IMR-90 (cell line): Measurements from ENCODE around the gene CHMP6. TPM values are rescaled to one million over a fixed set of nuclear protein-coding genes. Genes with fewer than 3 reads are reported as not detected.

ENCODE experiments used
- ATAC-seq: fragments of 200-7000 bp; cut with Tn5 transposase; 2 replicates; pipeline ENCODE4 v1.9.1; 2020; ENCODE audit warnings: low read depth, mild to moderate bottlenecking, moderate library complexity
- BruUV-seq: library from RNA; stranded (reverse); fragments of 400-500 nt; replicated peaks from 2 replicates; lab custom pipeline; 2021; lab: Mats Ljungman, UMichigan
- CTCF ChIA-PET: fragments of 300-600 bp; formaldehyde crosslinking; extraction: SDS; loops from one replicate; lab custom pipeline; 2021; ENCODE audit warnings: antibody characterized with exemption; lab: Yijun Ruan, JAX
- POLR2A ChIA-PET: fragments of 300-600 bp; sonication (Branson Sonifier 250); formaldehyde crosslinking; loops from one replicate; lab custom pipeline; 2022; ENCODE audit warnings: antibody characterized with exemption; ENCODE audit not compliant: unreplicated experiment; lab: Charles Lee
- DNase-seq: peaks from one replicate; pipeline ENCODE4 v3.0.0; 2013
- H2AFZ ChIP-seq: replicated peaks from 2 replicates; pipeline ENCODE3; 2013; ENCODE audit warnings: low read length, mild to moderate bottlenecking; ENCODE audit not compliant: poor library complexity
- H2AK5ac ChIP-seq: 2 replicates; pipeline ENCODE4 v1.6.1; 2013; ENCODE audit warnings: low read depth, low read length, inconsistent platforms
- H2AK9ac ChIP-seq: replicated peaks from 2 replicates; pipeline ENCODE3; 2013; ENCODE audit warnings: mild to moderate bottlenecking, low read depth, low read length, moderate library complexity; ENCODE audit not compliant: poor library complexity
- H2BK120ac ChIP-seq: 2 replicates; pipeline ENCODE4 v1.6.1; 2013; ENCODE audit warnings: low read depth, low read length, inconsistent platforms
- H2BK15ac ChIP-seq: 3 replicates; pipeline ENCODE4 v1.6.1; 2013; ENCODE audit warnings: low read depth, low read length, inconsistent platforms
- H2BK20ac ChIP-seq: 2 replicates; pipeline ENCODE4 v1.6.1; 2013; ENCODE audit warnings: low read depth, mild to moderate bottlenecking, inconsistent platforms, low read length, moderate library complexity
- H2BK5ac ChIP-seq: 2 replicates; pipeline ENCODE4 v1.6.1; 2013; ENCODE audit warnings: mild to moderate bottlenecking, low read depth, low read length, inconsistent platforms; ENCODE audit not compliant: poor library complexity, severe bottlenecking
- H3K14ac ChIP-seq: replicated peaks from 2 replicates; pipeline ENCODE4 v1.6.1; 2013; ENCODE audit warnings: low read depth, low read length, inconsistent platforms
- H3K18ac ChIP-seq: 2 replicates; pipeline ENCODE4 v1.6.1; 2013; ENCODE audit warnings: low read depth, low read length, control low read depth
- H3K23ac ChIP-seq: 2 replicates; pipeline ENCODE4 v1.6.1; 2013; ENCODE audit warnings: low read depth, low read length, inconsistent platforms
- H3K27ac ChIP-seq: 2 replicates; pipeline ENCODE4 v1.5.1; 2013; ENCODE audit warnings: mild to moderate bottlenecking, control low read depth, low read length; ENCODE audit not compliant: insufficient read depth
- H3K27me3 ChIP-seq: 2 replicates; pipeline ENCODE4 v1.6.1; 2013; ENCODE audit warnings: low read length; ENCODE audit not compliant: control insufficient read depth, insufficient read depth
- H3K36me3 ChIP-seq: 2 replicates; pipeline ENCODE4 v1.6.1; 2013; ENCODE audit warnings: low read length, mixed read lengths; ENCODE audit not compliant: control insufficient read depth, insufficient read depth
- H3K4ac ChIP-seq: 2 replicates; pipeline ENCODE4 v1.6.1; 2013; ENCODE audit warnings: low read depth, low read length, inconsistent platforms
- H3K4me1 ChIP-seq: 2 replicates; pipeline ENCODE4 v1.6.1; 2013; ENCODE audit warnings: low read length, mixed read lengths; ENCODE audit not compliant: control insufficient read depth, insufficient read depth
- H3K4me2 ChIP-seq: 2 replicates; pipeline ENCODE4 v1.6.1; 2013; ENCODE audit warnings: low read depth, mild to moderate bottlenecking, control low read depth, low read length, moderate library complexity
- H3K4me3 ChIP-seq: 2 replicates; pipeline ENCODE4 v1.5.1; 2013; ENCODE audit warnings: low read depth, mild to moderate bottlenecking, control low read depth, low read length, moderate library complexity; ENCODE audit not compliant: insufficient read depth
- H3K56ac ChIP-seq: 2 replicates; pipeline ENCODE4 v1.6.1; 2013; ENCODE audit warnings: low read length, inconsistent platforms; ENCODE audit not compliant: insufficient read depth; ENCODE audit errors: extremely low read depth
- H3K79me1 ChIP-seq, 2 experiments: 2 replicates each; pipeline ENCODE4 v1.6.1; 2013; ENCODE audit warnings: low read length in 2 of 2, inconsistent platforms in 1 of 2, low read depth in 1 of 2
- H3K9ac ChIP-seq: 2 replicates; pipeline ENCODE4 v1.6.1; 2013; ENCODE audit warnings: low read depth, low read length, control low read depth
- H3K9me1 ChIP-seq: 2 replicates; pipeline ENCODE4 v1.6.1; 2013; ENCODE audit warnings: low read length, inconsistent platforms; ENCODE audit not compliant: insufficient read depth
- H3K9me3 ChIP-seq: 2 replicates; pipeline ENCODE4 v1.6.1; 2013; ENCODE audit warnings: low read length; ENCODE audit not compliant: control insufficient read depth, insufficient read depth
- H4K20me1 ChIP-seq: 2 replicates; pipeline ENCODE4 v1.6.1; 2013; ENCODE audit warnings: low read length, inconsistent platforms; ENCODE audit not compliant: insufficient read depth
- H4K5ac ChIP-seq: 2 replicates; pipeline ENCODE4 v1.6.1; 2013; ENCODE audit warnings: mild to moderate bottlenecking, low read depth, low read length, control low read depth
- H4K8ac ChIP-seq, 2 experiments: 2 replicates each; pipeline ENCODE4 v1.6.1; 2013; ENCODE audit warnings: low read depth in 2 of 2, low read length in 2 of 2, control low read depth in 1 of 2, inconsistent platforms in 1 of 2
- H4K91ac ChIP-seq: 2 replicates; pipeline ENCODE4 v1.6.1; 2013; ENCODE audit warnings: low read depth, low read length, inconsistent platforms; ENCODE audit not compliant: insufficient read depth
- BHLHE40 ChIP-seq: fragments of 150-350 bp; IDR thresholded peaks from 2 replicates; pipeline ENCODE4 v1.6.1; 2016; ENCODE audit warnings: mild to moderate bottlenecking, low read depth, low read length
- CEBPB ChIP-seq: IDR thresholded peaks from 2 replicates; pipeline ENCODE4 v1.6.1; 2012; ENCODE audit warnings: low read depth, low read length, improper control_type of control experiment
- CHD1 ChIP-seq: IDR thresholded peaks from 2 replicates; pipeline ENCODE4 v1.6.1; 2012; ENCODE audit warnings: low read depth, low read length, improper control_type of control experiment
- ELK1 ChIP-seq: fragments of 150-350 bp; IDR thresholded peaks from 2 replicates; pipeline ENCODE4 v1.6.1; 2016; ENCODE audit warnings: low read depth, mild to moderate bottlenecking, low read length, moderate library complexity, borderline replicate concordance
- FOS ChIP-seq: fragments of 150-350 bp; IDR thresholded peaks from 2 replicates; pipeline ENCODE4 v1.6.1; 2016; ENCODE audit warnings: low read depth, low read length
- MAFK ChIP-seq: IDR thresholded peaks from 2 replicates; pipeline ENCODE4 v1.6.1; 2012; ENCODE audit warnings: low read depth, low read length, improper control_type of control experiment
- MAZ ChIP-seq: IDR thresholded peaks from 2 replicates; pipeline ENCODE4 v1.6.1; 2012; ENCODE audit warnings: low read depth, mild to moderate bottlenecking, low read length, improper control_type of control experiment, moderate library complexity, borderline replicate concordance
- MXI1 ChIP-seq: IDR thresholded peaks from 2 replicates; pipeline ENCODE4 v1.6.1; 2012; ENCODE audit warnings: low read depth, mild to moderate bottlenecking, low read length, moderate library complexity, borderline replicate concordance
- NFE2L2 ChIP-seq: fragments of 150-350 bp; IDR thresholded peaks from 2 replicates; pipeline ENCODE4 v1.6.1; 2016; ENCODE audit warnings: low read depth, mild to moderate bottlenecking, low read length
- POLR2A ChIP-seq: IDR thresholded peaks from 2 replicates; pipeline ENCODE4 v1.6.1; 2012; ENCODE audit warnings: mild to moderate bottlenecking, low read depth, low read length
- RAD21 ChIP-seq: IDR thresholded peaks from 2 replicates; pipeline ENCODE4 v1.6.1; 2012; ENCODE audit warnings: low read length, improper control_type of control experiment
- RFX5 ChIP-seq: IDR thresholded peaks from 2 replicates; pipeline ENCODE4 v1.8.0; 2012; ENCODE audit warnings: low read depth, mild to moderate bottlenecking, low read length, moderate library complexity
- SMC3 ChIP-seq: fragments of 150-350 bp; IDR thresholded peaks from 2 replicates; pipeline ENCODE4 v1.6.1; 2016; ENCODE audit warnings: low read depth, mild to moderate bottlenecking, antibody characterized with exemption, low read length, moderate library complexity
- USF2 ChIP-seq: fragments of 150-350 bp; IDR thresholded peaks from 2 replicates; pipeline ENCODE4 v1.6.1; 2017; ENCODE audit warnings: mild to moderate bottlenecking, antibody characterized with exemption, low read length, low read depth
- WGBS, 2 experiments: methylation state at CpG; one replicate each; pipeline versions ENCODE4 v1.1.5 to v1.1.7; 2013; ENCODE audit warnings: missing lambda C conversion rate in 2 of 2; ENCODE audit not compliant: insufficient read length in 1 of 2; ENCODE audit errors: extremely low coverage in 2 of 2; 5-methylcytosine and 5-hydroxymethylcytosine counted together
- dilution Hi-C: fragments of 300-500 bp; cut with HindIII; formaldehyde crosslinking; loops from one replicate; pipeline ENCODE4 v1.14.3; 2018; ENCODE audit warnings: low sequenced_read_pairs; ENCODE audit not compliant: unreplicated experiment
- in situ Hi-C: fragments of 300-500 bp; cut with MboI; formaldehyde crosslinking; loops from 3 replicates; pipeline ENCODE4 v1.14.3; 2019; ENCODE audit warnings: low sequenced_read_pairs, inconsistent platforms, mixed read lengths
- intact Hi-C: fragments of 100-400 bp; cut with micrococcal nuclease; formaldehyde crosslinking; loops from 2 replicates; pipeline ENCODE4 v1.10.0; 2022
- polyA plus RNA-seq, 3 experiments: library from polyadenylated mRNA; depleted of rRNA; stranded (reverse); fragments of >200 nt; gene quantifications; 2 replicates each; pipeline ENCODE4 v1.2.3, GENCODE V29; 2012; ENCODE audit warnings: low replicate concordance in 1 of 3
- total RNA-seq: library from RNA; depleted of rRNA; stranded (reverse); fragments of >200 nt; gene quantifications from 2 replicates; pipeline ENCODE4 v1.2.3, GENCODE V29; 2012

The CHMP6 gene
- total and polyA plus RNA-seq, 2 of the 4 experiments (the other 2 are of a cell fraction): 5.0 to 40.3 TPM

- in situ Hi-C loops (no loop called here), intact Hi-C loops (no loop called here), dilution Hi-C loops (no loop called here)
- Histone ChIP-seq H3K14ac (no peak overlapping the region), H4K91ac (no peak overlapping the region), H2AFZ (no peak overlapping the region), H3K9me1 (0 out of 2 replicates have a peak, but pooled peaks cover 3% of the 10 kb centered on the region), H3K9me3 (no peaks in the 10 kb centered on the region), H3K56ac (no peak overlapping the region), H3K36me3 (no peaks in the 10 kb centered on the region), H3K27ac (no peak overlapping the region), H3K18ac (no peak overlapping the region), H3K27me3 (peaks cover 5% of the 10 kb centered on the region), H3K23ac (no peak overlapping the region), H2BK20ac (no peak overlapping the region), H2BK15ac (no peak overlapping the region), H3K4me1 (peaks cover 9% of the 10 kb centered on the region), H3K79me1 (no peaks in the 10 kb centered on the region), H3K9ac (no peak overlapping the region), H2BK5ac (no peak overlapping the region), H3K4me2 (no peak overlapping the region), H3K4me3 (no peak overlapping the region), H2BK120ac (no peak overlapping the region), H4K20me1 (no peaks in the 10 kb centered on the region), H2AK5ac (no peak overlapping the region), H3K4ac (no peak overlapping the region), H4K5ac (no peak overlapping the region), H2AK9ac (no peak overlapping the region), H4K8ac (no peak overlapping the region)
- 71% methylated on average over 2 of the region's 11 CpGs; no CpG with 5 or more reads in 1 of the 2 experiments for WGBS, 2 experiments
- ChIA-PET CTCF (interaction anchor here (0.6 to 0.9 kb wide), 2 partner anchors 77 to 288 kb away, joined by 3 to 4 read pairs; no protein-coding TSS in a partner anchor), POLR2A (no interaction called here)
- ATAC-seq: no peak
- no peak for DNase-seq
- TF ChIP-seq ELK1 (no peak), MAFK (no peak), MXI1 (no peak), USF2 (no peak), POLR2A (no peak), CEBPB (no peak), RAD21 (no peak), BHLHE40 (no peak), CHD1 (no peak), MAZ (no peak), NFE2L2 (no peak), FOS (no peak), SMC3 (no peak), RFX5 (no peak)
- BruUV-seq: no TSS peak
Observed at GRCh38 chr17:81020443-81020766, 28.8 kb downstream of the CHMP6 start.
